ENCODE results near the gene BTK.
A peak's percentile ranks its signal among the peaks of the same experiment; 100 is the strongest.

Gene BTK

DNA sequence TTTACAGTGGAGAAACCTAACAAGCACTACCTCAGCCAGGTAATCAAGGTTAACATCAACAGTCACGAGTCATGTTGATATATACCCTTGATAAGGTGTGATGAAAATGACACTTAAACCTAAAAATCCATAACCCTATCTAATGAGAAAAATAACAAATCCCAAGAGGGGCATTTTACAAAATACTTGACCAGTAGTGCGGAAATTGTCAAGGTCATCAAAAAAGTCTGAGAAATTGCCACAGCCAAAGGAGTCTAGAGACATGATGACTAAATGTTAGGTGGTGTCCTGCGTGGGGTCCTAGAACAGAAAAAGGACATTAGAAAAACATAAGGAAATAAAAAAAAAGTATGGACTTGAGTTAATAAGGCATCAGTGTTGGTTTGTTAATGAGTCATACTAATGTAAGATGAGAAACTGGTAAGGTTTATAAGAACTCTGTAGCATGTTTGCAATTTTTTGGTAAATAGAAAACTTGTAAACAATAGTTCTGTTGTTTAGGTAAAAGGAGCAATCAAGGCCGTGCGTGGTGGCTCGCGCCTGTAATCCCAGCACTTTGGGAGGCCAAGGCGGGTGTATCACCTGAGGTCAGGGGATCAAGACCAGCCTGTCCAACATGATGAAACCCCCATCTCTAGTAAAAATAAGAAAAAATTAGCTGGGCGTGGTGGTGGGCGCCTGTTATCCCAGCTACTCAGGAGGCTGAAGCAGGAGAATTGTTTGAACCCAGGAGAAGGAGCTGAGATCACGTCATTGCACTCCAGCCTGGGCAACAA, 7.7 kb upstream of the BTK start:
- no peak for DNase-seq (ENCODE audit: low read depth)

- no peak for DNase-seq (ENCODE audit: low read depth)
Measured at GRCh38 chrX:101391831-101392230, 5.8 kb upstream of the BTK start.

- DNase-seq (ENCODE audit: low read depth): peak; percentile 63
Measured at GRCh38 chrX:101390664-101391525, 4.9 kb upstream of the BTK start, which contains the start of gene RPL36A. TSS of gene RPL36A (plus strand) at chrX:101391011. CDS start at chrX:101391044, 33 bp downstream.

DNA sequence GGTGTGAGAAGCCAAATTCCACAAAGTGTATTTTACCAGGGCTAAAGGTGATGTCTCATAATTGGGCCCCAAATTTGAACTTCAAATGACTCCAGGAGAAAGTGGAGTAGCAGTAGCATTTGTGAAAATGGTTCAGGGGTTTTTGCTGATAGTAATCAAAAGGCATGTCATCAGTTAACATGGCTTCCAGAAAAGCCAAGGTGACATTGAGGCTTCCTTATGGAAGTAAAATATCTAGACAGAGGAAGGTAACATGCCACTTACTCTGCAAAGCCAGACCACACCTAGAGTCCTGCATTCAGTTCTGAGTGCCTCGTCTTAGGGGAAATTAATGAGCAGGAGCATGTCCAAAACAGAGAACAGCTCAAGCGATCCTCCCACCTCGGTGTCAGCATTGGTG, 2.6 kb upstream of the BTK start:
- no peak for DNase-seq (ENCODE audit: low read depth)

GRCh38 chrX:101386542-101386885, 523 bp upstream of the BTK start:
- DNase-seq (ENCODE audit: low read depth): no peak

GRCh38 chrX:101385026-101385684, 836 bp downstream of the BTK start:
- no peak for DNase-seq (ENCODE audit: low read depth)

DNA sequence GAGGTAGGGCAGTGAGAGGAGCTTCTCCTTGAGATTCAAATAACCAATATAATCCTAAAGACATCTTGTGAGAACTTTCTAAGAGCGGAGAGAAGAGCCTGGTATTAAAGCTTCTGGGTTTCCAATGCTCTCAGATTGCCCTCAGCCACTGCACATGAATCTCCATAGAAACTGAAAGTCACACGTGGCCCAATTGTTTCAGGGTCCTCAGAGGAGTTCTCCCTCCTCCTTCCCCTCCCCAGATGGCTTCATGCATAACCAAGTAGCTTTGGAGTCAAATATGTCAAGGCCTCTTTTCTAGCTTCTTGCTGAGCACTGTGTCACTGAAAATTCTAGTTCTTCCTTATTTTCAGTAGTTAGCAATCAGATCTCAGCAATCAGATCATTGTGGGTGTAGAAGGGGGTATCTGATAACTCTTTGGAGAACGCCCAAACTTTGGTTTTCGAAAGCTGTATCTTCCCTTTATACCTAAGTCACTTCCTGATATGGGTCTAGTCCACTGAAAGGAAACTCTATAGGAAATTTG, 2.2 kb downstream of the BTK start:
- no peak for DNase-seq (ENCODE audit: low read depth)

GRCh38 chrX:101377547-101377946, 8.4 kb downstream of the BTK start:
- no peak for DNase-seq (ENCODE audit: low read depth)

GRCh38 chrX:101370888-101371504, 15.0 kb downstream of the BTK start:
- DNase-seq (ENCODE audit: low read depth): no peak

DNA sequence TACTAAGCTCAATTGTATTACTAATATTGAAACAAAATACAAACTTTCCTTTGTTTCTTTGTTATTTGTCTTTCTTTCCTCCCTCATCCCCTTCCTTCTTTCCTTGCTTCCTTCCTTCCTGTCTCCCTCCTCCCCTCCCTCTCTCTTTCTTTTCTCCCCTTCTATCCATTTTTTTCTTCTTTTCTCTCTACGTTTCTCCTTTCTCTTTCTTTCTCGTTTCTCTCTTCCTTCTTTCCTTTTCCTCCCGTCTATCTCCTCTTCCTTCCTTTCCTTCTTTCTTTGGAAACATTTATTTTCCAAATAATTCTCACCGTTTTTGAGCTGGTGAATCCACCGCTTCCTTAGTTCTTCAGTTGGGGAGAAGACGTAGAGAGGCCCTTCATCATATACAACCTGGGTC, 16.3 kb downstream of the BTK start:
- no peak for DNase-seq (ENCODE audit: low read depth)

- DNase-seq (ENCODE audit: low read depth): no peak
Measured at GRCh38 chrX:101368800-101369199, 17.2 kb downstream of the BTK start.

DNA sequence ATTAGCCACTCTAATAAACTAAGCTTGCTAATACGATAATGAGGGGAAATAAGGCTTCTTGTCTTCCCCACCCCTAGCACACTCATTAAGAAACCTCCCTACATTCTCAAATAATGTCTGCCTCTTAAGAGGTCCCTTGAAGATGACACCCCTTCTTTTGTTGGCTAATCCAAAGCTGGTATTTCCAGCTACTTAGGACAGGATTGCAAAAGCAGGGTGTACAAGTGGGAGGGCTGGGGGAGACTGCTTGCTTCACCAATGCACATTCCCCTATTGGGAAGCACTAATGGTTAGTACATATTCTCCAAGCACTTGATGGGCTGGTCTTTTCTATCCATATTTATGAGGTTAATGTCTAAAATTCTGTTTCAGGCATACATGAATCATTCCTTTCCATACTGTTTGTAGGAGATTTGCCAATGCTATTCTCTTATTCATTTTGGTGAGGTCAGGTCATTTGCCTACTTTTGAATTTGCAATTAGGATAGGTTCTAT, 20.6 kb downstream of the BTK start:
- no peak for DNase-seq (ENCODE audit: low read depth)

GRCh38 chrX:101362757-101363156, 23.2 kb downstream of the BTK start:
- DNase-seq (ENCODE audit: low read depth): no peak

- no peak for DNase-seq (ENCODE audit: low read depth)
Measured at GRCh38 chrX:101362116-101362515, 23.9 kb downstream of the BTK start.

DNA sequence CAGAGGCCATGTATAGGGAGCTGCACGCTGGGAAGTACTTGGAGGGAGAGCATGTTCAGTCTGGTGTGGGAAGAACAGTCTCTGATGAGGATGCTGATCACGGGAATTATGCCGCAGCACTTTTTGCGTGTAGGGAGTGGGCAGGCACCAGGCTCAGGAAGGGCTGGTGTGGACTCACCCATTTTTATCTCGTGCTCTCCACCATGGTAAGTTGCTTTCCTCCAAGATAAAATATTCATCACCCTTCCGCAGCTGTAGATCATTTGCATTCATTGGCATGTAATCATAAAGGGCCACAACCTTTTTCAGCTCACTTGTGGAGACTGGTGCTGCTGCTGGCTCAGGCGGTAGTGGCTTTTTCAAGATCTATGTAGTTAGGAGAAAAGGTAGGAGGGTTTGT, 25.6 kb downstream of the BTK start:
- DNase-seq (ENCODE audit: low read depth): no peak

DNA sequence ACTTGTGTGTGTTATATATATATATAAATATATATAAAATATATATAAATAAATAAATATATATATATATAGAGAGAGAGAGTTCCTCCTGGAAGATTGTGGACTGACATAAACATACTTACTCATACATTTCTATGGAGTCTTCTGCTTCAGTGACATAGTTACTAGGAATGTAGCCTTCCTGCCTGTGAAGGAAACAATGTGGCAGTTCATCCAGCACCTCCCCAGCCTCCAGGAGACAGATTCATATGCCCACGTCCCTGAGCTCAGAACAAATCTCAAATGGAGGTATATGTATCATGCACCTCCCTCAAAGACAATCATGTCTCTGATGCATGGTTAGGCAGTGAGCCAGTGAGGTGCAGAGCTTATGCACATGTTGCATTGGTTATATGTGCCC, 26.0 kb downstream of the BTK start:
- DNase-seq (ENCODE audit: low read depth): no peak

DNA sequence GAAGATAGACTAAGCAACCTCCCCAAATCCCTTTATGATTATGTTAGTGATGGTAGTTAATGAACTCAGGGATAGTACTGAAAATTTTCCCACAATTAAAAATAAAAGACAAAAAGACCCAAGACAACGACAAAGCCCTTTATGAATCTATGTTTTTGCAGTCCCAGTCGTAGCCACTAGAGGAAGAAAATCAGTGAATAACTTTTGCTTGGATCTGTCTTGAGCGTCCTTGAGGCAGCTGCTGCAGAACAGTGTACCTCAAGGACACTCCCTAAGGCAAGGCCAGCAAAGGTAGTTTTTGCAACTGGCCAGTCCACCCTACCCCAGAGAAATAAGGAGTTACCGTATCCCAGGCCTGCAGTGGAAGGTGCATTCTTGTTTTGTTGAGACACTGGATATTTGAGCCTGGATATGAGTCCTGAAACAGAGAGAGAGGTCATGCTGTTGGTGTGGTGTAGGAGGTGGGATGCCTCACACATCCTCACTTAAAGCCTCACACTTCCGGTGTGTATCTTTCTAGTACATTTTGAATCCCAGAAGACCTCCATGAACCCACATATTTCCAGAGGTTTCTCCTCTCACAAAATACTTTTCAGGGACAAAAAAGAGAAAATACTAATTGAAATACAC, 28.7 kb downstream of the BTK start:
- DNase-seq (ENCODE audit: low read depth): no peak

GRCh38 chrX:101349193-101349562, 36.8 kb downstream of the BTK start:
- DNase-seq (ENCODE audit: low read depth): no peak

DNA sequence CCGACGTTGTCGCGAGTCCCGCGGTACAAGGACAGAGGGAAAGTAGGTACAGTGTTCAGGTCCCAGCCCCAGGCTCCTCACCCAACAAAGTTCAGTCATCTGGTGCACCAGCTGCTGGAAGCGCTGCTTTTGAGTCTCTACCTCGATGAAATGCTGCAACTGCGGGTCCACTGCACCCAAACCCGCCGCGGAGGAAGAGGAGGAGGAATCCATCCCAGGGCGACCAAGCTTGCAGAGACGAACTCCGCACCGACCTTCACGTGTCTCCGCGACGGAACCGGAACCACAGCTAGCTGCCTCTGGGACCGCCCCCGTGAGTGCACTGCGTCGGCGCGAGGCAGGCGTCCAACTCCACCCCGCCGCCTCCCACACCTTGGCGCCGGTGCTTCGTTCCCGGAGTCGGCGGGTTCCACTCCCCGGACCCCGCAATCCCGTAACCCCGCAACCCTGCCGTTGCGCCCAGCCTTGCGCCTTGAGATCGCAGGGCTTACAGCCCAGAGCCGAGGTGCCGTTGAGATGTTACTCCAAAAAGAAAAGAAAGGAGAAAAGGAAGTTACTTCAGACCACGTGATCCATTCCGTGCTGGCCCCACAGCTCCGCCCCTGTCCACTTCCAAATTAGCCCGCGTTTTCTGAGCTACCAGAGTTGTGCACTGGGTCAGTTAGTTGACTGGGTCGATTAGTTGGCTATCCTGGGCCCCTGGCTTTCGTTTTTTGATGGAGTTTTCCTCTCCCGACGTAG, 37.4 kb downstream of the BTK start, which contains the start of gene TIMM8A:
Gene TIMM8A, minus strand, starts transcription at position 291 of the 741 bp plus-strand sequence. Its CDS starts 78 bp downstream, at position 213.
- DNase-seq (ENCODE audit: low read depth): peak; percentile 53

DNA sequence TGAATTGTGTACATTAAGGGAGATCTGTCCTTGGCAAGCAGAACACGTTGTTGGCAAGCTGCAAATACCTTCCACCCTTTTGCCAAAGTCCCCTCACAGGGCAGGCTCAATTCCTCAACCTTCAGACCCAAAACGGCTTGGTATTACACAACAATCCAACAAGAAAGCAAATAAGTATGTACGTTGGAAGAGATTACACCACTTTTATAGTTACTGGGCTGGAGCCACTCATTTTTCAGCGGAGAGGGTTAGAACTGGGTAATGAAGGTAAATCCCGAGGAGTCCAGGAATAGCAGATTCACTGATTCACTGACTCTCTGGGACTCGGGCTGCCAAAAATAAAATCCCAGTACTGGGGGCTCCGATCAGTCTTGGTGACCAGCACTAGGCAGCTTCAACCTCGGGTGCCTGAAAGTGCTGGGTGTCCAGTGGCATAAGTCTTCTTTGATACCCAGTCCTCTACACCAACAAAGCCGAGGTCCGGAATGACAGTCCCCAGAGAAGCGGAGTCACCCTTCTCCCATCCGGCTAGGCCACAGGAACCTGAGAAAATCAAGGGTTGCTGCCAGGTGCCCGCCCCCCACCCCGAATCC, 38.0 kb downstream of the BTK start:
- DNase-seq (ENCODE audit: low read depth): no peak

All from stimulated activated CD8-positive, alpha-beta memory T cell treated with anti-CD3 and anti-CD28 coated beads, Interleukin-12 subunit alpha, Interleukin-12 subunit beta, amount 100 ng/mL, for 1 hour (primary cell).